GM18861 (cell line): ENCODE measurements around the gene DET1.
"Not testable (repeated sequence)": the region's sequence is repeated elsewhere in the genome, so short reads cannot be mapped to it uniquely, and the experiment has no call there.

Experiments used
- ATAC-seq: cut with Tn5 transposase; IDR thresholded peaks from one replicate; pipeline ENCODE4 v1.9.1; 2021; ENCODE audit not compliant: unreplicated experiment

DET1 gene

DNA sequence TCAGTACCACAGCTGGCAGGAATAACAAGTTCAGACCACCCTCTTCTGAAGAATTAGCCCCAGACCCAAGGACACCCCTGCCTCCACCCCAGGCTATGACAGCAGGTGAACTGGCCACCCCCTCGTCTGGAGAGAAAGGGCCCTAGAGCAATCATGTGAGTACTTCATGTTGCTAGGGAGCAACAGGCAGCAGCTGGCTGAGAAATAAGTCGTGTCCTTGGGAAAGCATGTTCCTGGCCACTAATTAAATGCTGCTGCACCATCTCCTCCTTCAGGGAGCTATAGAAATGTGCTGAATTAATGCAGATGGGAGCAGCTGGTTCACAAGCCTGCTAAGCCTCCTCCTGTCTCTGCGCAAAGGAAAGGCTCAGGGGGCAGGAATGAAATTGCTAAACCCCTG lies 47.5 kb downstream of the DET1 start:
- no peak for ATAC-seq

DNA sequence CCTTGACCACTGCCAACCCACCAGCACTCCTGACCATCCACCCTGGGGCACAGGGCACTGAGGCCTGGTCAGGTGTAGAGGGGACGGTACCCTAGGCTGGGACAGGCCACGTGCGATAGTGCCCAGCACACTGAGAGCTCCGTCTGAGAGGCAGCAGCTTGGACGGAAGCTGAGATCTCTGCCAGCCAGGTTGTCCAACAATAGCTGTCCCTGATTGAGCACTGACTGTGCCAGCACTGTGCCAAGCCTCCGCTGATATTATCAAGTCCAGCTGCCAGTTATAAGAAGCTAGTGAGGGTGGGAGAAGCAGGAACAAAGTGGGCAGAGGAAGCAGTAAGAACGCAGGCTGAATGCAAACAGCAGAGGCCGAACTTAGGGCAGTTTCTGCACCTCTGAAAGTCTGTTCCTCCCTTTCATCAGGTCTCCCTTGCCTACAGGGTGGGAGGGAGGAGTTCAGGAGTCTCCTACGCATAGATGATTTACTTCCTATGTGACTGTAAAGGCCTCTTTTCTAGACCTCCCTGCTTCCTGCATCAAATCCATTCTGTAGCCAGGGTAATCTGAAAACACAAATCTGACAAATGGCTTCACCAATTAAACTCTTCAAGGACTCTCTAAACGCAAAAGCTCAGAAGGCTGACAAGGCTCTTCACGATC lies 49.2 kb downstream of the DET1 start:
- no peak for ATAC-seq

DNA sequence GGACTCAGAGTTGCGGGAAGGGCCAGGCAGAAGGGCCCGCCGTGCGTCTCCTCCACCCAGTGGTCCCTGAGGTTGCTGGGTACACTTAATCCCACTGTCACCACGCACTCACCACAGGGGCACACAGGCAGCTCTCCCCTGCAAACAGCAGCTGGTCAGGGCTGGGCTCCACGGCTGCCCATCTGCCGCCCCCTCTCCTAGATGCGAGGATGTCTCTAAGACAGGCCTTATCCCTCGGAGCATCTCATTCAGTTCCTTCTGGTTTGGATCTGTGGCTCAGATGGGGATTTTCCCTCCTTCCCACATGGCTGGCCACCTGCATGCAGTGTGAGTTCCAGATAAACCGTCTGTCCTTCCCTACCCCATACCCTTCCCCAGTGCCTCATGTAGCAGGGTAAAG lies 52.6 kb downstream of the DET1 start:
- ATAC-seq, result no peak

DNA sequence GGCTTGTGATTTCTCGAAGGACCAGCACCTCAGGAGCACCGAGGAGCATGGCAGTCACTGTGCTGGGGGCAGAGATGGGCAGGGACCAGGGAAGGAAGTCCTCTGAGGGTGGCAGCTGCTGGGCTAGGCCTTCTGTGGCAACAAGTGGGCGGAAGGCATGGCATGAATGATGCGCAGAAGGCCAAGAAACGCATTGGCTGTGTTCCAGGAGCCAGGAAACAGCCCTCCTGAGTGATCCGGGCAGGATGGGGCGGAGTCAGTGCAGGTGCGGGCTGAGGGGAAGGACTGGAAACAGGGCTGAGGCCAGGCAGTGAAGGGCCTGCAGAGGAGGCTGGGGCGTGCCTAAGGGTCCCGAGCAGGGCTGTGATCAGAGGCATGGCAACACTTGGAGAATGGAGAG lies 55.3 kb downstream of the DET1 start:
- no peak for ATAC-seq

DNA sequence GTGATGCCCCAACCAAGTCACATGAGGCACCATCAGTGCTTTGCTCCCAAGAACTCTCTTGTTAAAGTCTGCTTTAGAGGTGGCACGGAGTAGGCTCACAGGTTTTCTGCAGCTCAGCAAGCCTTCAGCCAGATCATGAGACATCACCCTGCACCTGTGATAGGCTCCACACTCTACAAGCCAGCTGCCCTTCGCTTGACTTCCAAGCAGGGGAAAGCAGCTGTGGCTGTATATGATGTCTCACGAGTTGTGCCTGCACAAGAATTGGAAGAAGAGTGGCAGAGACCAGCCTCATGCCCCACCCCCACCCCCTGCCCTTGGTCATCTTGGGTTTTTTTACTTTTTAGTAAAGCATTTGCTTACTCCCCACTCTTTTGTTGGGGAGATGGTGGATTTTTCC lies 56.4 kb downstream of the DET1 start:
- no peak for ATAC-seq

DNA sequence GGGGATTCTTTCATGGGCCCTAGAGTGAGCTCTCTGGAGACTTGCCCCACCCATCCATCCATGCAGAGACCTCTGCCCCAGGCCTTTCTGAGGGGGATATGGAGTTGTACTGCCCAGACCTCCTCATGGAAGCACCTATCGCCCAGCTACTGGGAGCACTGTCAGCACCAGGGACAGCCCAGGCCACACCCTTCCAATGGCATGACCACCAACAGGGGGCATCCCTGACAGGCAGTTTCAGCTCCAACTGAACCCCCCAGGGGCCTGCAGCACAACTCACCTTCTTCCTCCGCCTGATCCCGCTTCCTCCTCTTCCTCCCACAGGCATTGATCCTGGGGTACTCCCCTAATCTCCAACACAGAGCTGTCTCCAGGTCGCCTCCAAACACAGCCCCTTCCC lies 57.2 kb downstream of the DET1 start:
- no peak for ATAC-seq

DNA sequence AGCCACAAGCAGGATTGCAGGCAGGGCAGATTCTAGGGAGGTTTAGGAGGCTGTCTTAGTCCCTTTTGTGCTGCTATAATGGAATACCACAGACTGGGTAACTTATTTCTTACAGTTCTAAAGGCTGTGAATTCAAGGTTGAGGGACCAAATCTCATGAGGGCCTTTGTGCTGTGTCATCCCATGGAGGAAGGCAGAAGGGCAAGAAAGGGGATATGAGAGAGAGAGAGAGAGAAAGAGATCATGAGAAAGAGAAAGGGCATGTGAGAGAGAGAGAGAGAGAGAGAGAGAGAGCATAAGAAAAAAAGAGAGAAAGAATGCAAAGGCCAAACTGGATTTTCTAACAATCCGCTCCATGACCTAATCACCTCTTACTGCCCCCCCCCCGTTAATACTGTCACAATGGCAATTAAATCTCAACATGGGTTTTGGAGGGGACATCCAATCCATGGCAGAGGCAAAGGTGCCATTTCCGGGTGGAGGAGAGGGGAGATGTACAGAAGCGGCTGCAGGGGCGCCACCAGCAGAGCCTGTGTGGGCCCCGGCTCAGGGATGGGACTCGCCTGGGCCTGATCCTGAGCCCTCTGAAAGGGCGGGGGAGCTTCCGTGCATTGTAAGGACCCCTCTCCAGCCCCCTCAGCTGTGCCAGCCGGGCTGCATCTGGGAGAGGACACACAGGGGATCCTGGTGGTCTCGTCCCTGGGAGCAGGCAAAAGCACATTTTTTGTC lies 58.5 kb downstream of the DET1 start:
- no peak for ATAC-seq

DNA sequence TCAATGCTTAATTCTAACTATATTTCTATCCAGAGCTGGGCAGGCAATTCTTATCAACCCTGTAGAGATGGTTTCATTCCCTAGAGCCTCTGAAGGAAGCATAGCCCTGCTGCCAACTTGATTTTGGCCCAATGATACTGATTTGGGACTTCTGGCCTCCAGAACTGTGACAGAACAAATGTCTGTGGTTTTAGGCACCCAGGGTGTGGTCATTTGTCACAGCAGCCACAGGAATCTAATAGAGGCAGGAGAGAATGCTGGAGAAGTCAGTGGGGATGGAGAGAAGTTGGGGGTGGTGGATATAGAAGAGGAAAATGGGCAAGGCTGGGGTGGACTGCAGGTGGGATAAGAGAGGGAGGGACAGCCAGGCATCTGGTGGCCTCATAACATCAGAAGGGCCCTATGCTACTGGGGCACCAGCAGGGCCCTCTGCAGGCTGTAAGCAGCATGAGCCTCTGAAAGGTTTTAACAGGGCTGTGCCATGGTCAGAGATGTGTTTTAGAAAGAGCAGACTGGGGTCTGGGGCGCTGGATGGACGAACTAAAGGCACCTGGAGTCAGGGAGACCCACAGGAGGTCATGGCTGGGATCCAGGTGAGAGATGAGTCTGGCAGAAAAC lies 59.2 kb downstream of the DET1 start:
- ATAC-seq, result no peak

DNA sequence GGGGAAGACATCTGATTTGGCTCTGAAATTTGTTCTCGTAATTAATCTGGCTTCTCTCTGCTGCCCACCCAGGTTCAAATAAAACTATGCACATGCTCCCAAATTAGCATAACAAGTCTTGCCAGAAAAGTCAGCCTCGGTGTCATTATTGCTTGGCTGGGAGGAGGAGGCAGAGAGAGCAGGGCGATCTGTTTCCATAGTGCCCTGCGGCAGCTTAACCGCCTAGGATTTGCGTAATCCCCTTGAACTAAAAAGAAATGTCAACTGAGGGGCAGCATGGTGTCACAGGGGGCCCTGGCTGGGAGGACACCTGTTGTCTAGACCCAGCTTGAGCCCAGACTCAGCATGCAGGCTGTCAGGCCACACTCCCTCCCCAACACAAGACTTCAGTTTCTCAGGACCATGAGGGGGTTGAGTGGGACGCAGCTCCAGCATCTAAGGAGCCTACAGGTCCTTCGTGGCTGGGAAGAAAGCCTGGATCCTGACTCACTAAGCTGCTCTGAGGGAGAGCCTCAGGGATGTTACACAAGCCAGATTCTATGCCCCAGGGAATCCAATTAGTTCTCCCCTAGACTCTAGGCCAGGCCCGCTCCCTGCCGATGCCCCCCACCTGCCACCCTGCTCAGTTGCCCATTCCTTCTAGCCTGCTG lies 61.7 kb downstream of the DET1 start:
- no peak for ATAC-seq

DNA sequence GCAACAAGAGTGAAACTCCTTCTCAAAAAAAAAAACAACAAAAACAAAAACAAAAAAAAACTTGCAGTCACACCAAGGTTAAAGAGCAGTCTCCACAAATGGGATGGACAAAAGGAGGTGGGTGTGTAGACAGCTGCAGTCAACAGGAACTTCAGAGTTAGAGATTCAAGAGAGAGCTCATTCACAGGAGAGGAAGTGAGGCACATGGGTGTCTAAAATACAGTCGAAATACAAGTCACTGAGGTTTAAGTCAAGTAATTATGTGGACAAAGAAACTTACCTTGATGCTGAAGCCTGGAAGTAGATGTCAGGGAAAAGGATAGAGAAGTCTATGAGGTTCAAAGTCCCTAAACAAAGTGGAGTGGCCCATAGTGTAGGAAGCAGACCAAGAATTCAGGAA lies 64.2 kb downstream of the DET1 start:
- ATAC-seq, result no peak

DNA sequence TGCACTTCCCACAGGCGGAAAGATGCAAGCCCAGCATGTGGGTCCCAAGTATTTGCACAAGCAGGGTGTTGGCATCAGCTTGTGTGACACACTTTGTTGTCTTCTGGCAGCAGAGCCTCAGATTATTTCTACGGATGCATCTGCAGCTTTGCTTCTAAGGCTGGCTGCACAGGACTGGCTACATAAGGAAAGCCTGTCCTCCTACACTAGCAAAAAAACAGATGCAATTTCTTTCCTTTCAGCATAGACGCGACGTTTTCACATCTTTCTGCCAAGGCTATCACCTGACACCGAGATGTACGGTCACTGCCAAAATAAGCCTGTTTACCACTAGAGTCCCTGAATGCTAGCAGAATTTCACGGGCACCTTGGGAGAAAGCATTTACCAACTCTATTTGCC lies 65.5 kb downstream of the DET1 start:
- ATAC-seq, result no peak

DNA sequence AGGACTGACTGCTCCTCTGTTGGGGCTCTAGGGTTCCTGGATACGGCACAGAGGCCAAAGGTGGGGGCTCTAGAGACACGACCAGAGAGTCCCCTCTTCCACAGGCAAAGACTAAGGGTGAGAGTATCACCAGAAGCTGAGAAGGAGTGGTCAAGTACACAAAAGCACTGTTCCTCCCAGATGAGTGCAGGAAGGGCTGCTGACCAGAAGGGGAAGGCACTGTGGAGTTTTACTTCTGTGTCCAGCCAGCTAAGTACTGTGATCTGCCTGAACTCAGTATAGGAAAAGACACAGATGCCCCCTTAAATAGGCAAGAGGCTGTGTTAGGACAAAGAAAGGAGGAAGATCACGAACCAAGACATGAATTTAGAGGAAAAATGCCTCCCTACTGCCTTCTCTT lies 67.3 kb downstream of the DET1 start:
- ATAC-seq, result no peak

DNA sequence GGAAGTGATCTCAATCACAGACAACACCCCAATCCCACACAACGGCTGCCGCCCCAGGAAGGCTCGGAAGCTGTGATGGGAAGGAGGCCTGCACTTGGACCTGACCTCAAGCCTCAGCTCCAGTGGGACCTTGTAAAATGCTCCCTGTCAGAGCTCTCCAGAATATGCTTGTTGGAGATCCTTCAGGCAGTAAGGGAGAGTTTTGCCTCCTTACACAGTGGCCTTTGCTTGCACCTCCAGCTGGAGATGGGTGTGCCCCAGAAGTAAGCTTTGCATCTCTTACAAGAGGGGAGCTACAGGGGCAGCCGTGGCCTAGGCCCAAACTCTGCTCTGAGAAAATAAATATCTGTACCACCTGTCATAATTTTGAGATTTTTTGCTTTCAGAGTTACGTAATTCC lies 68.6 kb downstream of the DET1 start:
- ATAC-seq, result no peak

DNA sequence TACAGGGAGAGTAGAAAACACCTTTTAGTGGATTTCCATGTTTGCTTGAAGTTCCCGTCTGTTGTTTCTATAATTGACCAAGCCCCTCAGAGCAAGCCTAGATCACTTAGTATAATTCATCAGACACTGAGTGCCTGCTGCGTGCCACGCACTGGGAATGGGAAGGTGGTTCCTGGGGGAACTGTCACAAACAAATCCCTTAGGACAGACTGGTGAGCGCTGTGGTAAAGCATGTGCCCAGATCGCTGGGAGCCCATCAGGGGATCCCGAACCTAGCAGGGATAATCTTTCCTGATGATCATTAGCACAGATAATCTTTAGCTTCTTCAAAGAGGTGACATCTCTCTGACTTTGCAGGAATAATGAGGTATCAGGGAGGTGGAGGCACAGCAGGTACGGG lies 69.4 kb downstream of the DET1 start:
- no peak for ATAC-seq

DNA sequence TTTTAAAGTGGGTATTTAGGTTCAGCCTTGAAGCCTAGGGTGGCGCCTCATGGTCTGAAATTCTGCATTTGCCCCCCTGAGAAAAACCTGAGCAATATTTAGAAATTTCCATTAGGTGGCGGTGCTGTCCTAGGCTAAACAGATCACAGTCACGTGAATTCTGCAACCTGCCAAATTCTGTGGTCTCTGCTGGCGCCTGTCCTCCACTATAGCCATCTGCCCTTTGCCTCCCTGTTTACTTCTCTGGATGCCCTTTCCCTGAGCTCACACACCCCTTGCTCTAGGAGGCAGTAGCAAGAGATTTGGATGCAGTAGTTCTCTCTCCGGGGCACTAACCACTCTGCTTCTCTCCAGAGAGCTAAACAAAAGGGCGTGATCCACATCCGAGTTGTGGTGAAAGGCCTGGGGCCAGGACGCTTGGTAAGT lies 69.8 kb downstream of the DET1 start:
- ATAC-seq, result no peak

DNA sequence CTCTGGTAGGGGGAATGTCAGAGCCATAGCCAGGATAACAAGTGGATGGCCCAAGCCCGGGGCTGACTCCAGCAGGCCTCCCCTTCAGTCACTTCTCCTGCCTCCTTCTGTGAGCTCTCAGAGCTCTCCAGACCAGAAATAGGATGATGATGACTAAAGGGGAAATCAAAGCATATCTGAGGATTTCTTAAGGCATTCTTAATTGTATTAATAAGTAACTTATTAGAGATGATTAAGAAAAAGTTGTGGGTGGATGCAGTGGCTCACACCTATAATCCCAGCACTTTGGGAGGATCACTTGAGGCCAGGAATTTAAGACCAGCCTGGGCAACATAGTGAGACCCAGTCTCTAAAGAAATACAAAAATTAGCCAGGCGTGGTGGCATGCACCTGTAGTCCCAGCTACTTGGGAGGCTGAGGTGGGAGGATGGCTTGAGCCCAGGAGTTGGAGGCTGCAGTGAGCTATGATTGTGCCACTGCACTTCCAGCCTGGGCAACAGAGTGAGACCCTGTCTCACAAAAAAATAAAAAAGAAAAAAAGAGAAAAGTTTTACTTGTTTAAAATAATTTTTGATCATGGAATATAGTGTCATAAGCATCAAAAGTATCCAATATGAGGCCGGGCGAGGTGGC lies 72.7 kb downstream of the DET1 start:
- ATAC-seq, result not testable (repeated sequence)

DNA sequence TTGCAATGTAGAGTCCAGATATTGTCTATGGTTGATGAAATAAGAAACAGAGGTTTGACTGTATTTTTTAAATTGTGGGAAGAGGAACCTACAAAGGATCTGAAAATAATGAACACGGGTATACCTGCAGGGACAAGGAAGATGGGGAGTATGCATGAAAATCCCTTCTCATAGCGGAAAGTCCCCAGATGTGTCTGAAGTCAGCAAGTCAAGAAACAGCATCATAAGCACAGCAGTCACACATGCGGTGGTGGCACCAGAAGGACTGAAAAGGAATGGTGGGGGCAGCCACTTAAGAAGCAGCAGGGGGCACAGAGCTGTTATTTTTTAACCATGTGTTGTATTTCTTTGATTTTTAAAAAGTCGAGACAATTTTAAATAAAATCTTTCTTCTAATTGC lies 74.3 kb downstream of the DET1 start:
- ATAC-seq, result no peak

DNA sequence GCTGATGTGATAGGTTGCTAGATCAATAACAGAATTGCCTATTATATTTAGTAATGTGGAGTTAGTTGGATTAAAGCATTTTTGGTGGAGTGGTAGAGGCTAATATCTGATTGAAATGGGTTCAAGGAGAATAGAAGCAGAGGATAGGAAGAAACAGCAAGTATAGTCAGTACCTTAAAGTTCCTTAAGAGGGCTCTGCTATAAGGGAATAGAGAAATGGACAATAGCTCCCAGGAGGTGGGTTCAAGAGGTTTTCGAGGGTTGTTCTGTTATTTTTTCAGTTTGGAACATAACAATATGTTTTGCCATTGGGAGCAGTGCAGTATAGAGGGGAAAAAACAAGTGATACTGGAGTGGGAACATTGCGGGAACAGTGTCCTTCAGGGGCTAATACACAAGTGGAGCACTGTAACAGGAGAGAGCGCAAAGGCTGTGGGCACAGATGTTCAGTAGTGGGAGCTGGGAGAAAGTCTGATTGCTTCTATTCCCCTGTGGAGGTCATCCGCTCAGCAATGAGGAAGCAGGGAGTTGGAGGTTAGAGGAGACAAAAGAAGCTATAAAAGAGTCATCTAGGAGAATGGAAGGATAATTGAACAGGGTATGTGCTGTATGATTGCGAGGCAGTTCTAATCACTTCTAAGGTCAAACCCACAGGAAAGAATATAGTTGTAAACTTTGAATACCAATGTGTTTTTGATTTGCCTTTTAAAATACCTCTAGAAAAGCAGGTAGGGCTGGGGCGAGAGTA lies 75.7 kb downstream of the DET1 start:
- no peak for ATAC-seq

DNA sequence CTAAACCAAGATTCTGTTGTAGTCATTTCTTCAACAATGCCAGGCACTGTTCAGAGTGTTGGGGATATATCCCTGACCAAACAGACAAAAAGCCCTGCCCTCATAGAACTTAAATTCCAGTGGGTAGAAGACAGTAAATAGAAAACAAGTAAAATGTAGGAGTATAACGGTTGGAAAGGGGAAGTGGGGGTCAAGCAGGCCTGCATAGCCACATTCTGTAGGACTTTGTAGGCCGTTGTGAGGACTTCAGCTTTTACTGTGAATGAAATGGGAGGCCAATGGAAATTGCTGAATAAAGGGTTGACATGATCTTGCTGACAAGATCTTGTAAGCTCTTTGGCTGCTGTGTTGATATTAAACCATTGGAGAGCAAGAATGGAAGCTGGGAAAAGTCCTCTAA lies 77.2 kb downstream of the DET1 start:
- no peak for ATAC-seq

DNA sequence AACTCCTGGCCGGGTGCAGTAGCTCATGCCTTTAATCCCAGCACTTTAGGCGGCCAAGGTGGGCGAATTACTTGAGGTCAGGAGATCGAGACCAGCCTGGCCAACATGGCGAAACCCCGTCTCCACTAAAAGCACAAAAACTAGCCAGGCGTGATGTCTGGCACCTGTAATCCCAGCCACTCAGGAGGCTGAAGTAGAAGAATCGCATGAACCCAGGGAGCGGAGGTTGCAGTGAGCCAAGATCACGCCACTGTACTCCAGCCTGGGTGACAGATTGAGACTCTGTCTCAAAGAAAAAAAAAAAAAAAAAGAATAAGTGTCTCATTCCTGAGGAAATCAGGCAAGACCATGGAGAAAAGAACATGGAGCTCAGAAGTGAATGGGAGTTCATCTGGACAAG lies 77.8 kb downstream of the DET1 start:
- not testable (repeated sequence) for ATAC-seq
